WTC11 (cell line): Measurements from ENCODE around the gene ENKUR. TPM values are rescaled to one million over a fixed set of nuclear protein-coding genes. Genes with fewer than 3 reads are reported as not detected.

ENCODE experiments used
- ATAC-seq: fragments of 200-7000 bp; cut with Tn5 transposase; 2 replicates; pipeline ENCODE4 v1.10.0; 2021; ENCODE audit warnings: mild to moderate bottlenecking, moderate library complexity
- CTCF ChIA-PET: fragments of 300-600 bp; sonication (Branson Sonifier 250); formaldehyde crosslinking; loops from one replicate; lab custom pipeline; 2021; ENCODE audit warnings: antibody characterized with exemption; lab: Charles Lee
- POLR2A ChIA-PET: fragments of 350-600 bp; sonication (Branson Sonifier 250); formaldehyde crosslinking; loops from one replicate; lab custom pipeline; 2021; ENCODE audit warnings: antibody characterized with exemption; lab: Charles Lee
- DNase-seq: peaks from one replicate; pipeline ENCODE4 v3.0.0; 2021; ENCODE audit warnings: low spot score
- H3K27ac Mint-ChIP-seq: 2 replicates; pipeline ENCODE4 v1.8.0; 2021; ENCODE audit warnings: mixed read lengths
- H3K27me3 Mint-ChIP-seq: 2 replicates; pipeline ENCODE4 v1.8.0; 2021; ENCODE audit warnings: low read depth, mild to moderate bottlenecking, moderate library complexity, mixed read lengths
- H3K36me3 Mint-ChIP-seq: 2 replicates; pipeline ENCODE4 v1.8.0; 2021; ENCODE audit warnings: mixed read lengths
- H3K4me1 Mint-ChIP-seq: 2 replicates; pipeline ENCODE4 v1.8.0; 2022; ENCODE audit warnings: mixed read lengths
- H3K4me3 Mint-ChIP-seq: 2 replicates; pipeline ENCODE4 v1.8.0; 2021; ENCODE audit warnings: mild to moderate bottlenecking, moderate library complexity, mixed read lengths
- H3K9me3 Mint-ChIP-seq: 2 replicates; pipeline ENCODE4 v1.8.0; 2021; ENCODE audit warnings: mixed read lengths
- ATF1 ChIP-seq: sonication (generic); formaldehyde crosslinking; IDR thresholded peaks from 2 replicates; pipeline ENCODE4 v1.8.1; 2023; ENCODE audit warnings: mild to moderate bottlenecking, moderate library complexity, missing genetic modification reagents
- CREM ChIP-seq: sonication (generic); formaldehyde crosslinking; IDR thresholded peaks from 2 replicates; pipeline ENCODE4 v1.8.1; 2022; ENCODE audit warnings: mild to moderate bottlenecking, missing genetic modification reagents, moderate library complexity
- EMX1 ChIP-seq: fragments of 250-450 bp; sonication (Bioruptor Pico); IDR thresholded peaks from 2 replicates; pipeline ENCODE4 v1.8.0; 2021; ENCODE audit warnings: mild to moderate bottlenecking
- GTF2I ChIP-seq: fragments of 250-450 bp; sonication (Bioruptor Pico); conservative IDR thresholded peaks from 2 replicates; pipeline ENCODE4 v1.4.0; 2021; ENCODE audit warnings: mild to moderate bottlenecking
- HMGXB4 ChIP-seq: sonication (generic); formaldehyde crosslinking; IDR thresholded peaks from 2 replicates; pipeline ENCODE4 v1.8.1; 2023; ENCODE audit warnings: mild to moderate bottlenecking, moderate library complexity, missing genetic modification reagents
- MLX ChIP-seq: sonication (generic); formaldehyde crosslinking; IDR thresholded peaks from 2 replicates; pipeline ENCODE4 v1.8.1; 2023; ENCODE audit warnings: mild to moderate bottlenecking, missing genetic modification reagents, moderate library complexity
- MXD4 ChIP-seq: fragments of 250-450 bp; sonication (Bioruptor Pico); IDR thresholded peaks from 2 replicates; pipeline ENCODE4 v1.8.0; 2021; ENCODE audit warnings: mild to moderate bottlenecking, moderate library complexity, borderline replicate concordance
- NR3C1 ChIP-seq: sonication (generic); formaldehyde crosslinking; conservative IDR thresholded peaks from 2 replicates; pipeline ENCODE4 v1.8.1; 2023; ENCODE audit warnings: low read depth, mild to moderate bottlenecking, missing genetic modification reagents
- SMAD3 ChIP-seq: sonication (generic); formaldehyde crosslinking; IDR thresholded peaks from 2 replicates; pipeline ENCODE4 v1.8.0; 2022; ENCODE audit warnings: missing genetic modification reagents, mild to moderate bottlenecking, borderline replicate concordance
- TEAD1 ChIP-seq: sonication (generic); formaldehyde crosslinking; IDR thresholded peaks from 2 replicates; pipeline ENCODE4 v1.8.0; 2022; ENCODE audit warnings: mild to moderate bottlenecking, missing genetic modification reagents
- USF2 ChIP-seq: sonication (generic); formaldehyde crosslinking; IDR thresholded peaks from 2 replicates; pipeline ENCODE4 v1.8.1; 2023; ENCODE audit warnings: mild to moderate bottlenecking, missing genetic modification reagents, moderate library complexity
- ZNF396 ChIP-seq: fragments of 250-450 bp; sonication (Bioruptor Pico); IDR thresholded peaks from 2 replicates; pipeline ENCODE4 v1.8.0; 2021; ENCODE audit warnings: mild to moderate bottlenecking, moderate library complexity, borderline replicate concordance
- ZNF671 ChIP-seq: fragments of 250-450 bp; sonication (Bioruptor Pico); IDR thresholded peaks from 2 replicates; pipeline ENCODE4 v1.8.0; 2021; ENCODE audit warnings: mild to moderate bottlenecking
- total RNA-seq: library from RNA; stranded (reverse); gene quantifications from 3 replicates; pipeline ENCODE4 v1.2.3, GENCODE V29; 2021
- TF ChIP-seq, protein P1 (sequence below): fragments of 250-450 bp; sonication (Bioruptor Pico); conservative IDR thresholded peaks from 2 replicates; pipeline ENCODE4 v1.9.0; 2021; ENCODE audit warnings: mild to moderate bottlenecking
- TF ChIP-seq, protein P2 (sequence below): fragments of 250-450 bp; sonication (Bioruptor Pico); IDR thresholded peaks from 2 replicates; pipeline ENCODE4 v1.9.0; 2021; ENCODE audit warnings: mild to moderate bottlenecking, borderline replicate concordance
- TF ChIP-seq, protein P3 (sequence below): sonication (generic); formaldehyde crosslinking; IDR thresholded peaks from 2 replicates; pipeline ENCODE4 v1.8.0; 2023; ENCODE audit warnings: missing genetic modification reagents
- TF ChIP-seq, protein P4 (sequence below): sonication (generic); formaldehyde crosslinking; conservative IDR thresholded peaks from 2 replicates; pipeline ENCODE4 v1.8.1; 2022; ENCODE audit warnings: mild to moderate bottlenecking, missing genetic modification reagents

Gene ENKUR
- total RNA-seq, 1 experiment from 2014 or later, result not detected

DNA sequence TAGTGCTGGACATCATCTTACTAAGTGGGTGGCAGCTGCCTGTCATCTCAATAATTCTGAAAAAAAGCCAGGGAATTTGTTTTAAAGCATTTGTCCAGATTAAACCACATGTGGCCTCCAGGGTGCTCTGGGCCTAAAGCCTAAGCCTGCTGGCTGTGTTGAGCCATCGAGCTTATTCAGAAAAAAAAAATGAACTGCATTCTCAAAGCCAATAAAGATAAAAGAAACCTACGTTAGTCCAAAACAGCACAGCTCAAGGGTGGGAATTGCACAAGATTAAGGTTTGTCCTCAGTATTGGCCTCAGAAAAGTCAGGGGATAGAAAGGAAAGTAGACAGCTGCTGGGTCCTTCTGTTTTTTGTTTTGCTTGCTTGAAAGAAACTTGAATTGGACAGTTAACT is 41.0 kb downstream of the ENKUR start:
- POLR2A ChIA-PET, result interaction anchor here (0.7 kb wide), 1 partner anchor 357 kb away, joined by 3 read pairs; no protein-coding TSS in a partner anchor
- CTCF ChIA-PET, result no interaction called here
- Mint-ChIP-seq H3K9me3 (peaks cover 2% of the 10 kb centered on the region), H3K4me1 (no peaks in the 10 kb centered on the region), H3K36me3 (no peaks in the 10 kb centered on the region), H3K27me3 (no peaks in the 10 kb centered on the region; the same call in 1 of the 2 replicates), H3K27ac (no peak overlapping the region), H3K4me3 (no peak overlapping the region)
- DNase-seq (no peak), ATAC-seq (no peak)
- TF ChIP-seq SMAD3, result no peak

- ATAC-seq, result no peak
- H3K27ac Mint-ChIP-seq, result no peak overlapping the region
- no peaks in the 10 kb centered on the region for H3K9me3 Mint-ChIP-seq
- H3K4me3 Mint-ChIP-seq, result no peak overlapping the region
- no peaks in the 10 kb centered on the region for H3K27me3 Mint-ChIP-seq
- no peak for DNase-seq
- TF ChIP-seq HMGXB4 (no peak), NR3C1 (no peak), MXD4 (CRISPR knock-in tag) (no peak)
- TF ChIP-seq, all 79 proteins: peak for 0
- Mint-ChIP-seq H3K36me3 (no peaks in the 10 kb centered on the region), H3K4me1 (no peaks in the 10 kb centered on the region)
- ChIA-PET POLR2A (no interaction called here), CTCF (no interaction called here)
Measured at GRCh38 chr10:24973163-24973562, 42.8 kb downstream of the ENKUR start.

DNA sequence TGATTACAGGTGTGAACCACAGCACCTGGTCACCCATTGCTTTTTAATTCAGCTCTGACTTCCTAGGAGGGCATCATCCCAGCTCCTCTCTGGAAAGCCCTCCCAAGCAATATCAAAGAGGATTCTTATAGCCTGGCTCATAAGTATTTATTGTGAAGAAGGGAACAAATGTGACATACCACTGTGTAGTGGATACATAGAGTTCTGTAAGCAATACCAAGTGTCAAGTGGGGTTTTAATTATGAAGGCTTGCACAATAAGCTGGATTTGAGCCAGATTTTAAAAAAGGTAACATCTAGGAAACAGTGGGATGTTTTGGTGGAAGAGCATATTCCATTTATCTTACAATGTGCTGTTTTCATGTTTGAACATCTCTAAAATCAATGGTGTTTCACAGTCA is 44.6 kb downstream of the ENKUR start:
- TF ChIP-seq MLX (CRISPR knock-in tag), result no peak
- TF ChIP-seq CREM (CRISPR knock-in tag), result no peak
- TF ChIP-seq GTF2I, result no peak
- CTCF ChIA-PET, result interaction anchor here (0.7 kb wide), 1 partner anchor 192 kb away, joined by 4 read pairs; no protein-coding TSS in a partner anchor
- DNase-seq (no peak), ATAC-seq (no peak)
- H3K36me3 Mint-ChIP-seq, result no peaks in the 10 kb centered on the region
- POLR2A ChIA-PET, result no interaction called here
- no peak overlapping the region for H3K27ac Mint-ChIP-seq
- H3K9me3 Mint-ChIP-seq, result no peaks in the 10 kb centered on the region
- no peaks in the 10 kb centered on the region for H3K4me1 Mint-ChIP-seq
- H3K4me3 Mint-ChIP-seq, result no peak overlapping the region
- no peaks in the 10 kb centered on the region for H3K27me3 Mint-ChIP-seq

DNA sequence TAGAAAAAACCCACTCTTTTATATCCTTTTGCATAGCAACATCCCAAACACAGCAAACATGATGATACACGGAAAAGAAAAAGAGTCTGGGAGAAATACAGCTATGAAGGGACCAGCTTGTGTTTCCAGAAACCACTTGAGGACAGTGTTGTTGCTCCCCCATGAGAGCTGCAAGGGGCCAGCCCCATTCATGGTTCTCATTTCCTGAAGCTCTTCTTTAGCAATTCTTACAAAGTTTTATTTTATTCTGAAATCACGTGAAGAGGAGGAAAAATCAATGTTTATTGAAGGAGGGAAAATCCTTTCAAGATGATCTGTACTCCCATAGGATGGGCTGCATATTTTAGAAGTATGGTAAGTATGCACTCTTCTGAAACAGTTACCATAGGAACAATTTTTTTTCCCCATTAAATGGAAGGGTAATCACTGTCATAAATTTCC is 46.1 kb downstream of the ENKUR start:
- no peaks in the 10 kb centered on the region for H3K9me3 Mint-ChIP-seq
- H3K36me3 Mint-ChIP-seq, result no peaks in the 10 kb centered on the region
- H3K4me3 Mint-ChIP-seq, result no peak overlapping the region
- ATAC-seq (no peak), DNase-seq (no peak)
- no peaks in the 10 kb centered on the region for H3K27me3 Mint-ChIP-seq
- CTCF ChIA-PET, result interaction anchor here (1.0 to 1.4 kb wide), 2 partner anchors 17 to 352 kb away, joined by 3 to 4 read pairs; partner anchors contain the start of gene PRTFDC1
- no peak overlapping the region for H3K27ac Mint-ChIP-seq
- POLR2A ChIA-PET, result no interaction called here
- no peaks in the 10 kb centered on the region for H3K4me1 Mint-ChIP-seq
- no peak for TF ChIP-seq EMX1 (CRISPR knock-in tag)
- no peak for TF ChIP-seq ZNF396
- TF ChIP-seq, protein P1, sequence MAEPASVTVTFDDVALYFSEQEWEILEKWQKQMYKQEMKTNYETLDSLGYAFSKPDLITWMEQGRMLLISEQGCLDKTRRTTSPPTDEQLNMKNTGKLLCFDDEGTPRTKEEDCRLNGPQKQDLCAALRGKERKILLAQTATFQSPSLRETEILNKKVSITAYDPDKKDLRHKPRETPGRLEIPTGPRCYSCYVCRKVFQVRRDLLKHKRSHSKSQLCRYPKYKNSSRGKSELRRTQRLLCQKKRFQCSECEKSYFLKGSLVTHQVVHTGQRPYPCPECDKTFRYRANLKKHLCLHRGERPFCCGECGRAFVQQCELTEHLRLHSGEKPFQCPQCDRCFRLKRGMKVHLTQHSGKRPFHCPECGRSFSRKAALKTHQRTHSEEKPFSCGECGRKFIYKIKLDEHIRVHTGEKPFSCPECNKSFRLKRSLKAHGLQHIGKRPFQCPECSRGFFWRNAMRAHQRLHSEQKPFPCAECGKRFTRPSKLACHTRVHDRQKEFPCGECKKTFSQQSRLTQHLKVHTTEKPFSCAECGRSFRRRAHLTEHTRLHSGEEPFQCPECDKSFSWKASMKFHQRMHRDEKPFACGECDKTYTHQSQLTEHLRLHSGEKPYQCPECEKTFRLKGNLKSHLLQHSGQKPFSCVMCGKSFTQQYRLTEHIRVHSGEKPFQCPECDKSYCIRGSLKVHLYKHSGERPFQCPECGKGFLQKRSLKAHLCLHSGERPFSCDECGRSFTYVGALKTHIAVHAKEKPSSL (CRISPR knock-in tag), result no peak
- TF ChIP-seq, protein P2, sequence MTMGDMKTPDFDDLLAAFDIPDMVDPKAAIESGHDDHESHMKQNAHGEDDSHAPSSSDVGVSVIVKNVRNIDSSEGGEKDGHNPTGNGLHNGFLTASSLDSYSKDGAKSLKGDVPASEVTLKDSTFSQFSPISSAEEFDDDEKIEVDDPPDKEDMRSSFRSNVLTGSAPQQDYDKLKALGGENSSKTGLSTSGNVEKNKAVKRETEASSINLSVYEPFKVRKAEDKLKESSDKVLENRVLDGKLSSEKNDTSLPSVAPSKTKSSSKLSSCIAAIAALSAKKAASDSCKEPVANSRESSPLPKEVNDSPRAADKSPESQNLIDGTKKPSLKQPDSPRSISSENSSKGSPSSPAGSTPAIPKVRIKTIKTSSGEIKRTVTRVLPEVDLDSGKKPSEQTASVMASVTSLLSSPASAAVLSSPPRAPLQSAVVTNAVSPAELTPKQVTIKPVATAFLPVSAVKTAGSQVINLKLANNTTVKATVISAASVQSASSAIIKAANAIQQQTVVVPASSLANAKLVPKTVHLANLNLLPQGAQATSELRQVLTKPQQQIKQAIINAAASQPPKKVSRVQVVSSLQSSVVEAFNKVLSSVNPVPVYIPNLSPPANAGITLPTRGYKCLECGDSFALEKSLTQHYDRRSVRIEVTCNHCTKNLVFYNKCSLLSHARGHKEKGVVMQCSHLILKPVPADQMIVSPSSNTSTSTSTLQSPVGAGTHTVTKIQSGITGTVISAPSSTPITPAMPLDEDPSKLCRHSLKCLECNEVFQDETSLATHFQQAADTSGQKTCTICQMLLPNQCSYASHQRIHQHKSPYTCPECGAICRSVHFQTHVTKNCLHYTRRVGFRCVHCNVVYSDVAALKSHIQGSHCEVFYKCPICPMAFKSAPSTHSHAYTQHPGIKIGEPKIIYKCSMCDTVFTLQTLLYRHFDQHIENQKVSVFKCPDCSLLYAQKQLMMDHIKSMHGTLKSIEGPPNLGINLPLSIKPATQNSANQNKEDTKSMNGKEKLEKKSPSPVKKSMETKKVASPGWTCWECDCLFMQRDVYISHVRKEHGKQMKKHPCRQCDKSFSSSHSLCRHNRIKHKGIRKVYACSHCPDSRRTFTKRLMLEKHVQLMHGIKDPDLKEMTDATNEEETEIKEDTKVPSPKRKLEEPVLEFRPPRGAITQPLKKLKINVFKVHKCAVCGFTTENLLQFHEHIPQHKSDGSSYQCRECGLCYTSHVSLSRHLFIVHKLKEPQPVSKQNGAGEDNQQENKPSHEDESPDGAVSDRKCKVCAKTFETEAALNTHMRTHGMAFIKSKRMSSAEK (CRISPR knock-in tag), result no peak
- TF ChIP-seq TEAD1 (CRISPR knock-in tag), result no peak
- TF ChIP-seq, protein P3, sequence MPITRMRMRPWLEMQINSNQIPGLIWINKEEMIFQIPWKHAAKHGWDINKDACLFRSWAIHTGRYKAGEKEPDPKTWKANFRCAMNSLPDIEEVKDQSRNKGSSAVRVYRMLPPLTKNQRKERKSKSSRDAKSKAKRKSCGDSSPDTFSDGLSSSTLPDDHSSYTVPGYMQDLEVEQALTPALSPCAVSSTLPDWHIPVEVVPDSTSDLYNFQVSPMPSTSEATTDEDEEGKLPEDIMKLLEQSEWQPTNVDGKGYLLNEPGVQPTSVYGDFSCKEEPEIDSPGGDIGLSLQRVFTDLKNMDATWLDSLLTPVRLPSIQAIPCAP (CRISPR knock-in tag), result no peak
- TF ChIP-seq, protein P4, sequence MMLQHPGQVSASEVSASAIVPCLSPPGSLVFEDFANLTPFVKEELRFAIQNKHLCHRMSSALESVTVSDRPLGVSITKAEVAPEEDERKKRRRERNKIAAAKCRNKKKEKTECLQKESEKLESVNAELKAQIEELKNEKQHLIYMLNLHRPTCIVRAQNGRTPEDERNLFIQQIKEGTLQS, result no peak
- TF ChIP-seq USF2 (CRISPR knock-in tag), result no peak
- TF ChIP-seq ZNF671 (CRISPR knock-in tag), result no peak
- TF ChIP-seq ATF1 (CRISPR knock-in tag), result no peak
